Measurements from ENCODE around the gene IRAG1. TPM values are rescaled to one million over a fixed set of nuclear protein-coding genes. Genes with fewer than 3 reads are reported as not detected.
"Not testable (repeated sequence)": the region's sequence is repeated elsewhere in the genome, so short reads cannot be mapped to it uniquely, and the experiment has no call there.

Gene IRAG1
- total RNA-seq, 1 donor from 2014 or later, result 5.2 TPM

DNA sequence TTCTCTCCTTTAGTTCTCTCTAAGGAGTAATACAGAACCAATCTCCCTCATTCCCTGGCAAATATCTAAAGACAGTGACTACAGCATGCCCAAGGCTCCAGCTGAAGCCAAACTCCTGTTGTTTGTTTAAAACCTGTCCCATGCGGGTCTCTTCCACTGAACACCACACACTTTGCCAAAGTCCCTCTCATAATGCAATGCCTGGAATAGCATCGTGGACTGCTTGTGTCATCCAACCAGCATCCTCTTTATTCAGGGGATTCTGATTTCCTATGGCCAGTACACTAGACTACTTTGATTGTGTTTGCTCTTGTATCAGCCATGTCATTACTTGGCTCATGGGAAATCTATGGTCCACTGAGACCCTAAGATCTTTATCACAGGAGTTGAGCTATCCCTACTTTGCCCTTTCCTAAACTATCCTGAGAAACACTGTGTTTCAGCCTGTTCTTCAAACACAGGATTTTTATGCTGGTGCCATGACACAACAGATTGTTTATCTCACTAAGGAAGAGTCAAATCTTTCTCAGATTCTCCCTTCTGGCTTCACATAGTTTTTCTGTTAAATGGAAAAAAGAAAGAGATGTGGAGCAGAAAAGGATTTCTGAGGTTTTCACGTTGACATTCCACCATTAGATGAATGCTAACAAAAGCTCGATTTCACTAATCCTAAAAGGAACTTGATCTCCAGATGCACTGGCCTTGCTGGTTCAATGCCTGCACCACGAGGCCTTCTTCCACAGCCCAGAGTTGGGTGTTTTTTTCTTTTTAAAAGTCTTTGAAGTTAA is 15.9 kb upstream of the IRAG1 start:
- DNase-seq, result no peak
- intact Hi-C loops (cut with micrococcal nuclease), result no loop called here
- no peak for ATAC-seq

DNA sequence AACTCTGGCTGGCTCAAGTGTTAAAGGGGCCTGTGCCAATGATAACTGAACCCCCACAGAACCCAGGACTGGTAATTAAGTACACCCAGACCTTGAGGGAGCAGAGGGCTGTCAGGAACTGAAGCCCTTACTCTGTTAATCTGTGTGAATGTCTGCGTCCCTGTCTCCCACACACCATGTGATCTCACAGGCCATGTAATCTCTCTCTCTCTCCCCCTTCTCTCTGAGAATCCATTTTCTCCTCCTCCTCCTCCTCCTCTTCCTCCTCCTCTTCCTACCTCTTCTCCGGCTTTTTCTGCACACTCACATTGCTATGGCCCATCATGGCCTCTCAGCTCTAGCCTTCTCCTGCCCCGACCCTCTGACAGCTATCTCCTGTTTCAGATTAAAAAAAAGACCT is 14.6 kb upstream of the IRAG1 start:
- intact Hi-C loops (cut with micrococcal nuclease), result no loop called here
- DNase-seq (no peak), ATAC-seq (no peak)

DNA sequence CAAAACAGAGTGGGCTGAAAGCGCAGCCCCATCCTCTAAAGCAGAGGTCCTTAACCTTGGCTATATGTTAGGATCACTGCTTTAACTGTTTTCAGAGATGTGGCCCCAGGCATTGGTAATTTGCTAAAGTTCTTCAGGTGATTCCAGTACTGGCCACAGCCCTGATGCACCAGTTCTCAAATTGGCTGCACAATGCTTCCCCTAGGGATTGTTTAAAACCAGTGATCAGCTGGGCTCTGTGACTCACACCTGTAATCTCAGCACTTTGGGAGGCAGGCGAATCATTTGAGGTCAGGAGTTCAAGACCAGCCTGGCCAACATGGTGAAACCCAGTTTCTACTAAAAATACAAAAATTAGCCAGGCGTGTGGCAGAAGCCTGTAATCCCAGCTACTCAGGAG is 8.4 kb upstream of the IRAG1 start:
- ATAC-seq (no peak), DNase-seq (no peak)
- intact Hi-C loops (cut with micrococcal nuclease), result no loop called here

GRCh38 chr11:10699072-10699471 is 5.5 kb upstream of the IRAG1 start:
- intact Hi-C loops (cut with micrococcal nuclease), result no loop called here
- ATAC-seq (no peak), DNase-seq (no peak)

- intact Hi-C loops (cut with micrococcal nuclease), result no loop called here
- no peak for ATAC-seq
These were observed 3.7 kb upstream of the IRAG1 start for GRCh38 chr11:10697323-10697620.

DNA sequence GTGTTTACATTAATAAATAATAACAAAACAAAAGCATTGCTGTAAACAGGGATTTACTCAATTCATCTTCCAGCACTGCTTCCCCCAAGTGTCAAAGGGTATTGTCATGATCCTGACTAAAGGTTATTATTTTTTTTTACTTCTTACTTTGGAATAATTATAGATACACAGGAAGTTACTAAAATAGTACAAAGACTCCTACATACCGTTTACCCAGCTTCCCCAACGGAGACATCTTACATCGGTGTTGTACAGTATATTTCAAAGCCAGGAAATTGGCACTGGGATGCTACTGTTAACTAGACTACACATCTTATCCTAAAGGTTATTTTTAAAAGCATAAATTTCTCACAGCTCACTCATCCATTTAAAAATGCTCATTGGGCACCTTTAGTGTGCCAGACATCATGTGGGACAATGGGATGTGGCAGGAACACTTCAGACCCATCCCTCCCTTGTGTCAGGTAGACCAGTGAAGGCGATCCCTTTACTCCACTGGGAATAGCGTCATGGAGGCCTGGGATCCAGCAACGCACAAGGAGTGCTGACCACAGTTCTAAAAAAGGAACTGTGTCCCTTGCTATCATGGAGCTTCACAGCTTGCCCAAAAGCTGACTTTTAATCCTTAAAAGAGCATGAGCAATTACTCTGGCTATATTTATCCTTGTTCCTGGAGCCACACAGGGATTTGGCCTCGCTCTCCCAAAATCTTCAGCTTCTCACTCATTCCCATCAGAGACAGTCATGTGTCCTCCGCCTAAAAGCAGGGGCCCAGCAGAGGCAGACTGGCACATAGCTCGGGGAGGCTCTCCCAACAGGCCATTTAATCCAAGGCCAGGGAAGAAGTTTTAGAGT is 3.1 kb upstream of the IRAG1 start:
- DNase-seq, result no peak
- ATAC-seq, result peak; percentile 47
- intact Hi-C loops (cut with micrococcal nuclease), result no loop called here

More at GRCh38 chr11:10697323-10697620, 3.7 kb upstream of the IRAG1 start:
- DNase-seq, result no peak

- no peak for DNase-seq
- ATAC-seq, result no peak
- intact Hi-C loops (cut with micrococcal nuclease), result no loop called here
These were observed 2.3 kb upstream of the IRAG1 start for GRCh38 chr11:10695833-10696232.

GRCh38 chr11:10694486-10695239 is 1.1 kb upstream of the IRAG1 start:
- intact Hi-C loops (cut with micrococcal nuclease), result no loop called here

DNA sequence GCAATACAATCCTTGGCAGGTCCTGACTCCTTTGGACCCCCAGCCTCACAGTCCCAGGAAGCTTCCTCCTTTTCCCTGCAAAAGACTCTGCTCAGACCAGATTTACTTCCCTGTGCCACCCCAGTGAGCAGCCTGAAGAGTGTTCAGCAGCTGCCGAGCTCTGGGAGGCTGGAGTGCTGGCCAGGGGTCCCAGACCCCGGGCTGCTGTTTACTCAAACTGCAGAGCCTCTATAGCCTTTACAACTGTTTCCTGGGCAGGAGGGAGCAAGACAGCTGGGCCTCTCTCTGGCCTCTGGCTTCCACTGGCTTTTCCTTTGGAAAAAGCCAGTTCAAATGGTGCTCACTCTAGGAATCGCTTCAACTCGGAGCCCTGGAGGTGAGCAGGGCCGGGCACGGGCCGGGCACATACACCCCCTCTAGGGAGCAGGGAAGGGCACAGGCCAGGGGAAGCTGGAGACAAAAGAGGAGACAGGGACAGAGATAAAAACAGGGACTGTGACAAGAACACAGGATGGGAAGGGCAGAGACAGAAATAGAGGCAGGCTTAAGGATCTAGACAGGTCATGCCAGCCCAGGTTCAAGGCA is 932 bp downstream of the IRAG1 start:
- ATAC-seq (peak; percentile 13), DNase-seq (no peak)
- intact Hi-C loops (cut with micrococcal nuclease), result no loop called here

More at GRCh38 chr11:10694486-10695239, 1.1 kb upstream of the IRAG1 start:
- ATAC-seq (no peak), DNase-seq (no peak)

- ATAC-seq (no peak), DNase-seq (no peak)
- intact Hi-C loops (cut with micrococcal nuclease), result no loop called here
These were observed 5.2 kb downstream of the IRAG1 start for GRCh38 chr11:10688401-10688800.

DNA sequence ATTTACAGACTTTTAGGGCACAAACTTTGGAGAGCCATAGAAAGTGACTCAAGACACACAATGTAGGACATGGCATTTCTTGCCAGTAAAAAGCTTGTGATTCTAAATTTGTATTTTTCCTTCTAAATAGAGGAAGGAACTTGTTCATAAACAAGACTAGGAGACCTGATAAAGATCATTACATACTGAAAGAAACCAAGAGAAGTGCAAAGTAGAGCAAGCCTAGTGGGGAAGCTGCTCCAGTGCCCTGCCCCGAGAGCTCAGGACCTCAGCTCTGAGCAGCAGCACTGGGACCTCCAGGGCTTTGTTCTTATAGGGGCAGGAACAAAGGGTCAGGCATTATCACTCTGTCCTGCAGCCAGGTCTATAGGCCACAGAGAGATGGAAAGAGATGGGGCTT is 7.2 kb downstream of the IRAG1 start:
- intact Hi-C loops (cut with micrococcal nuclease), result no loop called here
- DNase-seq (no peak), ATAC-seq (no peak)

GRCh38 chr11:10683429-10683828 is 10.1 kb downstream of the IRAG1 start:
- DNase-seq (no peak), ATAC-seq (no peak)

DNA sequence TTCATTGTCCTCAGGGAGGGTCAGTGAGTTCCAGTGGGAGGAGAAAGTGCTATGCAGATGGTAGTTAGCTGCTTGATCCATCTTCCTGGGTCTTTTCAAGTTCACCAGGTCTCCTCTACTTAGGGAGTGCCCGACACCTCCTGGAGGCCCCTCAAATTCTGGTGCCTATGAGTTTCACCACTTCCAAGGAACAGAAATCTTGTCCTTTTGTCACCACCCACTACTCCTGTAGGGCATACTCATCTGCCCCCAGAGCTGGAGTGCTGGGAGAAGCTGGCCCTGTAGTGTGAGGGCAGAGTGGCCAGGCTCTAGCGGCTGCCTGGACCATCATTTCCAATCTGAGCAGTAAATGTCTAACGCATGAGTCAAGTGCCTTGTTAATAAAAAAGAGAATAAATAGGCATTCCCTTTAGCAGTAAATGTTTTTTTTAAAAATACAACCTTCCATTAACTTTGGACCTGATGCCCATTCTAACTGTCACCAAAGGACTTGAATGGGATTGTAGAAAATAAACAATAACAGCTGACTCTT is 12.5 kb downstream of the IRAG1 start:
- intact Hi-C loops (cut with micrococcal nuclease), result no loop called here
- DNase-seq, result no peak
- ATAC-seq, result no peak

More at GRCh38 chr11:10683429-10683828, 10.1 kb downstream of the IRAG1 start:
- intact Hi-C loops (cut with micrococcal nuclease), result no loop called here

DNA sequence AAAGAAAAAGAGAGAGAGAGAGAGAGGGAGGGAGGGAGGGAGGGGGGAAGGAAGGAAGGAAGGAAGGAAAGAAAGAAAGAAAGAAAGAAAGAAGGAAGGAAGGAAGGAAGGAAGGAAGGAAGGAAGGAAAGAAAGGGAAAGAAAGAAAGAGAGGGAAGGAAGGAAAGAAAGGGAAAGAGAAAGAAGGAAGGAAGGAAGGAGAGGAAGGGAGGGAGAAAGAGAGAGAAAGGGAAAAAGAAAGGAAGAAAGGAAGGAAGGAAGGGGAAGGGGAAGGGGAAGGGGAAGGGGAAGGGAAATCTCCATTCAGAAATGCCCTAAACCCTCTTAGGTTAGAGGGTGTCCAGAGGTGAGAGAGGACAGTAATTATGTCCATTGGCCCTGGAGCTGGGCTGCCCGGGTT is 13.3 kb downstream of the IRAG1 start:
- not testable (repeated sequence) for DNase-seq

GRCh38 chr11:10679644-10680043 is 13.9 kb downstream of the IRAG1 start:
- intact Hi-C loops (cut with micrococcal nuclease), result no loop called here
- DNase-seq (no peak), ATAC-seq (no peak)

More for the DNA sequence above, 13.3 kb downstream of the IRAG1 start:
- ATAC-seq; intact Hi-C loops (cut with micrococcal nuclease): not testable (repeated sequence)

DNA sequence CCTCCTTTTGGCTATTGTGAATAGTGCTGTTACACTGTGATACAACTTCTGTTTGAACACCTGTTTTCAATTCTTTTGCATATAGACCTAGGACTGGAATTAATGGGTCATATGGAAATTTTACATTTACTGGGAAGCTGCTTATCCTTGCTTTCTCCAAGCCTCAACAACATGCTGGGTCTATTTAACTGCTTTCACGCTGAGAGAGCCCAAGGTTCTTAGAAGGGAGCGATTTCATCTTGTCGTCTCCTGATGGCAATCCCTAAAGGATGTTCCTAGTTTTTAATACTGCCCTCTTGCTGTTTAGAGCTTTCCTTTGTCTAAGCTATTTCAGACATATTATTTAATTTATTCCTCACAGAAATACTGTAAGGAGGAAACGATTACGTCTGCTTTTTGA is 15.5 kb downstream of the IRAG1 start:
- intact Hi-C loops (cut with micrococcal nuclease), result no loop called here
- ATAC-seq (no peak), DNase-seq (no peak)

DNA sequence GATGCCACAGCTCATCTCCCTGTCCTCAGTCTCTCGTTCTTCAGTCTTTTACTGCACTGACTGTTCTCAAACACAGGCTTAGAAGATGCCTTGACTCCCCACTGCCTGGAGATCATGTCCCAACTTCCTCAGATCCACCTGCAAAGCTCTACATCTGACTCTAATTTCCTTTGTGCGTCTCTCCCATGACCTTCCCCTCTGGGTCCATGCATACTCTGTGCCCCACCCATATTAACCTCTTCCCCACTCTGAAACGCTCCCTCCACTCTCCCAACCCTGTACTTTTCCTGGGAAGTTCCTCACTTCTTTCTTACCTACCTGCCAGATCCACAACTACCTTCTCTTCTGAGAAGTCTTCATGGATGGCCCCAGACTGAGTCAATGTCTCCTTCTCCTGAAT is 16.6 kb downstream of the IRAG1 start:
- intact Hi-C loops (cut with micrococcal nuclease), result no loop called here
- no peak for ATAC-seq
- DNase-seq, result no peak

DNA sequence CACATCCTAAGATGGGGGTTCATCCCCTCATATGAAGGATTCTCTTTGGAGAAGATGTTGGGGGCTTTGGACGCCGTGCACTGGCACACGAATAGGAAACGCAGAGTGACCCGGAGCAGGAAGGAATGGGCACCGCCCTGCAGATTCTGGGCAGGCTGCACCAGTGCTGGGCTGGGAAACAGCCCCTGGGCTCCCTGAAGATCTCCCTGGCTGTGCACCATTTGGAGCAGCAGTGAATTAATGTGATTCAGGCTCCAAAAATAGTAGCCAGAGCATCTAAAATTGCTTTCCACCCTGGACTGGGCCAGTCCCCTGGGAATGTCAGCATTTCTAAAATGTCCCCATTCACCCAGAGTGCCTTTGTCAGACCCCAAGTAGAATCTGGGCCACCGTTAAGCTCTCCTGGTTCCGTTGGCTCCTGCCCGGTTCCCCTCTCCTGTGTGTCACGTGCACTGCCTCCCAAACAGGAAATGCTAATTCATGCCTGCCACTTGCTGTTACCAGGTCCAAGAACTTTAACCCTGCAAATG is 18.6 kb downstream of the IRAG1 start:
- DNase-seq, result peak; percentile 62
- intact Hi-C loops (cut with micrococcal nuclease), result no loop called here
- ATAC-seq, result peak; percentile 94

GRCh38 chr11:10674440-10674855 is 19.1 kb downstream of the IRAG1 start:
- intact Hi-C loops (cut with micrococcal nuclease), result no loop called here
- ATAC-seq (peak; percentile 61), DNase-seq (peak; percentile 41)

Data from left ventricle myocardium superior (tissue), 1 donor.